ENCODE measurements around the gene TTYH2.
"Not testable (repeated sequence)": the region's sequence is repeated elsewhere in the genome, so short reads cannot be mapped to it uniquely, and the experiment has no call there.

Gene TTYH2

DNA sequence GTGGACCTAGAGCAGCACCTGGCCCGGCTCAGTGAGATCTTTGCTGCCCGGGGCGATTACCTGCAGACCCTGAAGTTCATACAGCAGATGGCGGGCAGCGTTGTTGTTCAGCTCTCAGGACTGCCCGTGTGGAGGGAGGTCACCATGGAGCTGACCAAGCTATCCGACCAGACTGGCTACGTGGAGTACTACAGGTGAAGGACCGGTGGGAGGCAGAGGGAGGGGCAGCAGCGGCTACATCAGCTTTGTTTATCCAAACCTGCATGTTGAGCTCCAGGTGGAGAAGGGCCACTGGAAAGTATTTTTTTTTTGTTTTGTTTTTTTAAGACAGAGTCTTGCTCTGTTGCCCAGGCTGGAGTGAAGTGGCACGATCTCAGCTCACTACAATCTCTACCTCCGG is 23.9 kb downstream of the TTYH2 start:
- DNase-seq = no peak

DNA sequence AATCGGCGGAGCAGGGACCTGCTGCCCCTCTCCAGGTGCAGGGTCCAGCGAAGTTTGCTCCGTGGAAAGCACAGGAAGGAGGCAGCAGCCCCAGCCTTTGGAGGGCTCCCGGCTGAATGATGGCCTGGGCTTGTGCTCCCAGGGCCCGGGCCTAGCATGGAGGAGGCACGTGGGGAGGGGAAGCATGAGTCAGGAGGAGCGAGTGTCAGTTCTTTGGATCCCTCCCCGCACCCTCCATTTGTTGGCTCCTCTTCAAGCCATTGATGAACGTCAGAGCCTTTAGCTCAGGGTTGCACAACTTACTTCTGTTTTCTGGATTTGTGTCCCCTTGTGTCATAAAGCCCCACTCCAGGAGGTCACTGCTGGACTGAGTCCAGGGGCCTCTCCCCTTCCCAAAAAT is 25.8 kb downstream of the TTYH2 start:
- DNase-seq = no peak

DNA sequence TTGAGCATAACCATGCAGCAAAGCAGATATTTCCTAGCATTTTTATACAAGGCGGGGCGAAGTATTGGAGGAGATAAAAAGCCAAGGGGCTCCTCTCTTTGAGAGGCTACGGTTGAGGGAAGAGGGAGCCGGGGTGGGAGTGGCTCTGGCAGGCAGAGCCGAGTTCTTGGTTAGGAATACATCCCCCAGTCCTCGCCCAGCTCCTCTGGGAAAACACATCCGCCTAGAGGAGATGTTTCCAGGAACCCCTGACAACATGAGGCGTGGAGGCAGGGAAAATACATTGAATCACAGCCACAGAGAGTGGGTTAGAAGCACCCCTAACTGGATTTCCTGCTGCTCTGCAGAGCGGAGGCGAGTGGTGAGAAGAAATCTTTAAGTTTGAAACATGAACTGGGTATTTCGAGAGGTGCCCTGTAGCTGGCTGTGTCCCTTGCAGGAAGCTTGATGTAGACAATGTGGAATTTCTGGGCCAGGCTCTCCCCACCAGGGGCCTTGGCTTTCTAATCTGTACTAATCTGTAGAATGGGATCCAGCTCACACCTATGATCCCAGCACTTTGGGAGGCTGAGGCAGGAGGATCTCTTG is 27.3 kb downstream of the TTYH2 start:
- no peak for DNase-seq

DNA sequence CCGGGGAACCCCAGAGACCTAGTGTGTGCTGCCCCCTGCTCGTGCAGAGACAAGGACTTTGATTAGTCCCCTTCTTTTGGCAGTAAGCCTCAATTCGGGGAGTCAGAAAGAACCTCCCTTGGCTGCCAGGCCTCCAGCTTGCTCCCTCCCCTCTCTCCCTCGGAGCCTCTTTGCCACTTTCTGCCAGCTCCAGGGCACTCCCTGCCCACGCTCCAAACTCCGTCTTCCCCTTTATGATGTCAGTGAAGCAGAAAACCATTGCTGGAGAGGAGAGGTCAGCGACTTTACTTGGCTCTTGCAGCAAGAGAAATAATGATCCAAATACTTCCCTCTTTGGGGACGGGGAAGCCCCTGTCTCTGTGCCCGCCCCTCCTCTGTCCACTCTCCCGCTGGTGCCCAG is 28.1 kb downstream of the TTYH2 start:
- no peak for DNase-seq

DNA sequence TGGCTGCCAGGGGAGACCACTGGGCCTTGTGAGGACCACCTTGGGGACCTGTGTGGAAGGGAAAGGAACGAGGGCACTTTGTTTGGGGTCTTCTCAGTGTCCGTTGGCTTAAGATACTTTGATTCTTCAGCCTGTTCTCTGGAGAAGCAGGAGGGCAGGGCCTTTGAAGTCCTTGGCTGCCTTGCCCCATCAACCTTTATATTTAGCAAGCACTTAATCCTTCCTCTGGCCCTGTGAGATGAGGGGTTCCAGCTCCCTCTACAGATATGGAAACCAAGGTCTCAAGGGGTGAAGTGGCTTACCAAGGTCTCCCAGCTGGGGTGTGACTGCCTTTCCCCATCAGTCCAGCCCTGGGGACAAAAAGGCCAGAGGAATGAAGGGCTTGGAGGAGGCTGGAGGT is 28.5 kb downstream of the TTYH2 start:
- no peak for DNase-seq

DNA sequence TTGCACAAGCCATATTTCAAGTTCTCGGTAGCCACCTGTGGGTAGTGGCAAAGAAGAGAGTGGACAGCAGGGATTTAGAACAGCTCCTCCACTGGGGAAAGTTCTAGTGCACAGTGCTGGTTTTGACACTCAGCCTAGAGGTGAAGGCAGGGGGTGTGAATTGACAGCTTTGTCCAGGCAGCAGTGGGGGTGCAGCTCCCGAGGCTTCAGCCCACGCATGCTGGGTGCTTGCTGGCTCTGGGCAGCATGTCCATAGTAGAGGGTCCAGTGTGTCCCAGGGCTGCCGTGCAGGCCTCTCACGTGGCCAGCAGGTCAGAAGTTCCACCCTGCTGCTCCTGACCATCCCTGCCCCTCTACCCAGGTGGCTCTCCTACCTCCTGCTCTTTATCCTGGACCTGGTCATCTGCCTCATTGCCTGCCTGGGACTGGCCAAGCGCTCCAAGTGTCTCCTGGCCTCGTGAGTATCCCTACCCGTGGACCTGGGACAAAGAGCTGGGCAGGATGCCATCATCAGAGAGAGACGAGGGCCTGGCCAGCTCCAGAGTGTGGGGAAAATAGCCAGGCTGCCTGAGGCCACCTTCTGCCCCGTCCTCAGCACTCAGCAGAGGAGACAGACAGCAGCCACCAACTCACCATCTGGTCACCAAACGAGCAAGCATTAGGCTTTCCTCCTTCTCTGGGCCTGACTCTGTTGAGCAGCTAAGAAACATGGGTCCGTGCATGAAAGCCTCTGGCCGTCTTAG is 29.8 kb downstream of the TTYH2 start:
- DNase-seq = no peak

DNA sequence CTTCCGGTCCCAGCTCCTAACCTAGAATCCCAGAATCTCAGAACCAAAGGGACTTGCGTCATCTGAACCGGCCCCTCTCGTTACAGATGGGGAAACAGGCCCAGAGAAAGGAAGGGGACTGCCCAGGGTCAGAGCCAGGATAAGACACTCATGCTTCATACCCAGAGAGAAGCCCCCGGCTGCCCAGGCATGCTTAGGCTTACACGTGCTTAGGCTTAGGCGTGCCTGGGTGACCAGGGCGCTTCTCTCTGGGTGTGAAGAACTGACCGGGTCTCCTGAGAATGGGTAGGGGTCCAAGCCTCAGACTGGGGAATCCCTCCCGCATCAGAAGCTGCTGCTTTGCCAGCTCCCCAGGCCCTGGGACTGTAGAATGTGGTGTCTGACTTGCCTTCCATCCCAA is 30.8 kb downstream of the TTYH2 start:
- DNase-seq = no peak

DNA sequence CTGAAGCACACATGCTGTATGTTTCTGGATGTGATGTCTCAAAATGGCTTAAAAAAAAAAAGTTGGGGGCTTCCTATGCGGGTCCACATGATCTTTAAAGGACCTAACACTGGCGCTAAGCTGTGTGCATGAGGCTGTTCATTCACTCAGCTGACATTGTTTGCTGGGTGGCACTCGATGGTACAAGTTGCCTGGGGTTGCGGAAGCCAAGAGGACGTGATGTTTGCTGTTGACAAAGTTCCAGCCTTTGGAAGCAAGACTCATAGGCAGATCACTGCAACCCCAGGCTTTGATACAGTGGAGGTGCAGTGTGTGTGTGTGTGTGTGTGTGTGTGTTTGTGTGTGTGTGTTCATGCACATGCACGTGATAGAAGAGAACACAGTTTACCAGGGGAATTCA is 31.2 kb downstream of the TTYH2 start:
- DNase-seq = no peak

DNA sequence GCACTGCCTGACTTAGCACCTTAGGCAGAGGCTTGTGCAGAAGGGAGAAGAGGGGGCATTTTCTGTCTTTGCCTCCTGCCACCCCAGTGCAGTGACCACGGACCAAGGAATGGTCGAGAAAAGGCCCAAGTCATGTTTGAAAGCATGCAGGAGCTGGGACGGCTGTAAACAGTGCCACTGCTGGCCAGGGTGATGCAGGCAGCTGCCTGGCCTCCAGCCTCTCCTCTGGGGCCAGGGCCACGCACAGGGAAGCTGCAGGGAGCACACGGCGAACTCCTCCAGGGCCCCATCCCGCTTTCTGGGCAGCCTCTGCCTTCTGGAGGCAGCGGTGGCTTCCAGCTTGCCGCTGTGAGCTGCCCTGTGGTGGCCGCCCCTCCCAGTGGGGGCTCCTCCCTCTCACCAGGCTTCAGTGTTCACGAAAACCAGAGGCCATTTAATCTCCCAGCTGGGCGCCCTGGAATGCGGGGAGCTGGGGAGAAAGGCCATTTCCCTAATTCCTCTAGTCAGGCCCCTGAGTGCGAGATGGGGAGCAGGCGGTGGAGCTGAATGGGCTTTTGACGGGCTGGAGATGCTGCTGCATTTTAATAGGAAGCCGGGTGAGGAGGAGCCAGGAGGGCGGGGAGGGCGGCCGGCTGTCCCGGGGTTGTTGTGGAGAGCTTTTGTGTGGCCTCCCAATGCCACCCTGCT is 31.9 kb downstream of the TTYH2 start:
- DNase-seq = no peak

DNA sequence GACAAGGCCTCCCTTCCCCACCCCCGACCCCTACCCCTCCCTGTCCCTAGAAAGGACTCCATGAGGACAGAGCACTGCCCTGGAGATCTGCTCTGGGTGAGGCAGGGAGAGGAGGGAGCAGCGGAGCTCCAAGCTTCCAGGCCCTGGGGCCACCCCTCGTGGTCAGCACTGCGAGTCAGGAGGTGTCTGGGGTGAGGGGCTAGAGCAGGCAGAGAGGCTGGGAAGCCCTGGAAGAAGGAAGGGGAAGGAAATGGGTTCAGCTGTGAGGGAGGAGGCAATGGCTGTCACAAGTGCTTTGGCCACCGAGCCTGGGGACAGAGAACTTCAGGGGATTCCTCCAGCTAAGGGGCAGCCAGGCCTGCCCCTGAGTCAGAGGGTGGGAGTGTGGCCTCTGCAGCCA is 32.5 kb downstream of the TTYH2 start:
- no peak for DNase-seq

DNA sequence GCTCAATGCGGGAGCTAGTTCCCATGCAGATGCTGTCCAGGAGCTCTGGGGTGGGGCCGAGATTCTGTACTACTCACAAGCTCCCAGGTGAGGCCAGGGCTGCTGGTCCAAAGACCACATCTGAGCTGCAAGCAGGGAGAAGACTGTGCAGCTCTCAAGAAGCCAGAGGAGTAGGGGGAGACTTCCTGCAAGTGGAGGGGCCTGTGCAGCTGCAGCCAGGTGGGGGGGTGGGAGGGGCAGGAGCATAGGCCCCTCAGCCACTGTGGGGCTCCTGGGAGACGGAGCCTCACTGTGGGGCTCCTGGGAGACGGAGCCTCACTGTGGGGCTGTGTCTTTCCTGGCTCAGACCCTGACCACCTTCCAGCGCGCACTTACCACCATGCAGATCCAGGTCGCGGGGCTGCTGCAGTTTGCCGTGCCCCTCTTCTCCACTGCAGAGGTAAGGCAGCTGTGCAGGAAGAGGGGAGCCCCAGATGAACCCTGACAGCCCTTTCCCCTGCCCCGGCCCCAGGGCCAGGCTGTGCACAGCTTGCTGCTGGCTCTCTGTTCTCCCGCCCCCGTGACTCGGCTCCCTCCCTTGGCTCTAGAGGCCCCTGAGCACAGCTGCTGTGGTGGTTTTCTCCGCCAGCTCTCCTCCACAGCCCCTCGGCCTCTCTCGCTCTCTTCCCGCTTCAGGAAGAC is 36.4 kb downstream of the TTYH2 start:
- DNase-seq = no peak

DNA sequence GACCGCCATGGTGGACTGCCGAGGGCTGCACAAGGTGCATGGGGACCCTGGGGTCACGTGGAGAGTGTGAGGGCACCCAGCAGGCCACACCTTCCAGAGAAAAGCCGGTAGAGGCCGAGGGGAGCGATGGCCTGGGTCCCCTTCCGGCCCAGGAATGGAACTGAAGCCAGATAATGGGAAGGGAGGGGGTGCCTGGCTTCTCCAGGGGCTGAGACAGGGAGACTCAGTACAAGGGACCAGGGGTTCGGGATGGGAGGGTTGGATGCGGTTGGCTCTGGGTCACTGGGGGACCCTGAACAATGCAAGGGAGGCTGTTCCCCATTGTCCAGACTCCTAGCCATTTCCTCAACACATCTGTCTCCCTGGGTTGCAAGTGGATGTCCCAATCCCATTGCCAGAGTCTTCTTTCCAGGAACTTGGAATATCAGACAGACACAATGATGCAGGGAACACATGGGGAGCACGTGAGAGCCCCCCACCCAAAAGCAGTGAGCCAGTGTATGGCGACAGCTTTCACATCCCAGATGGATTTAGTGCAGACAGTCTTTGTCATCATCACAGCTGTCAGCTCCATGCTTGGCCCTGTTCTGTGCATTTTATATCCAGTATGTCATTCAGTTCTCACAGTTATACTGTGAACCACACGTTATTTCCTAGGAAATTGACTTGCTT is 37.1 kb downstream of the TTYH2 start:
- DNase-seq = no peak

DNA sequence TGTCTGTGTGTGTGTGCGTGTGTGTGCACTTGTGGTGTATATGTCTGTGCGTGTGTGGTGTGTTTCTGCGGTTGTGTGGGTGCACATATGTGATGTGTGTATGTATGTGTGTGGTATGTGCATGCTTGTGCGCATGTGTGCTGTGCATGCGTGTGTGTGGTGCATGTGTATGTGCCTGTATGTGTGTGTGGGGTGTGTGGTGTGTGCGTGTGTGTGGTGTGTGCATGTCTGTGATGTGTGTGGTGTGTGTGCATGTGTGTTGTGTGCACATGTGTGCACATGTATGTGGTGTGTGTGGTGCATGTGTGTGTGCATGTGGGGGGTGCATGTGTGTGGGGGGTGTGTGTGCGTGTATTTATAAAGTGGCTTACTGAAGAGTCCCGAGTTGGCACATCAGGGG is 37.7 kb downstream of the TTYH2 start:
- no peak for DNase-seq

DNA sequence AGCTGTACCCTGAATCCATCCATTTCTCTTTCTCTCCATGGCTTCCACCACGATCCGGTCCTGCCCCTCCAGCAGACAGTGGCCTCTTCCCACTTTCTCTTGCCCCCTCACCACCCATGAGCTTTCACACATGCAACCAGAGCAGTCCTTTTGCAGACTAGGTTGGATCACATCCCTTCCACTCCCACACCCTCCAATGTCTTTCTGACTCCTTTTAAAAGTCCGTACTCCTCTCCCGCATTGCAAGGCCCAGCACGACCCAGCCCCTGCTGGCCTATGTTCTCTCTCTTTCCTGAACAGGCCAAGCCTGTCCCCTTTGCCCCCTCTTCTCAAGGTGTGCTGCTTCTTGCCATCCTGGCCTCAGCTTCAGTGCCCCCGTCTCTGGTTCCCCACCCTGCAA is 38.2 kb downstream of the TTYH2 start:
- no peak for DNase-seq

DNA sequence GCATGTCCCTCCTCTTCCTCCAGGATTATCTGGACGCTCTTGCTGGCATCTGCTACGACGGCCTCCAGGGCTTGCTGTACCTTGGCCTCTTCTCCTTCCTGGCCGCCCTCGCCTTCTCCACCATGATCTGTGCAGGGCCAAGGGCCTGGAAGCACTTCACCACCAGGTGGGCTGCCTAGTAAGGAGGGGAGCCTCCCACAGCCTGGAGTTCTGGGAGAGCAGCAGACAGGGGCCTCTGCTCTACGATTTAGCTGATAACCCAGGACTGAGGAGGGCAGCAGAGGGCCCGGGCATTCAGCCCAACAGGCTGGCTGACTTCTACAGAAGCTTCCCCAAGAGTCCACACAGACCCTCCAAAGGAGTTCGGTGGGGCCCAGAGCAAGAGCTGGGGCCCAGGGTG is 38.8 kb downstream of the TTYH2 start:
- DNase-seq = no peak

DNA sequence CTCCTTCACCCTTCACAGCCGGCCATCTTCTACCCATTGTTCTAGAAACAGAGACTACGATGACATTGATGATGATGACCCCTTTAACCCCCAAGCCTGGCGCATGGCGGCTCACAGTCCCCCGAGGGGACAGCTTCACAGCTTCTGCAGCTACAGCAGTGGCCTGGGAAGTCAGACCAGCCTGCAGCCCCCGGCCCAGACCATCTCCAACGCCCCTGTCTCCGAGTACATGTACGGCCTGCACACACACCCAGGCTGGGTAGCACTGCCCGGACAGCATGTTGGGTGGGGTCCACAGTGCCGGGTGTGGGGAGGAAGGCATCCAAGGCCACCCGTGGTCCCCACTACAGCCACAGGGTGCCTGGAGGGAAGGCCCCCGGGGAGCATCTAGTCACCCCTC is 39.7 kb downstream of the TTYH2 start:
- no peak for DNase-seq

DNA sequence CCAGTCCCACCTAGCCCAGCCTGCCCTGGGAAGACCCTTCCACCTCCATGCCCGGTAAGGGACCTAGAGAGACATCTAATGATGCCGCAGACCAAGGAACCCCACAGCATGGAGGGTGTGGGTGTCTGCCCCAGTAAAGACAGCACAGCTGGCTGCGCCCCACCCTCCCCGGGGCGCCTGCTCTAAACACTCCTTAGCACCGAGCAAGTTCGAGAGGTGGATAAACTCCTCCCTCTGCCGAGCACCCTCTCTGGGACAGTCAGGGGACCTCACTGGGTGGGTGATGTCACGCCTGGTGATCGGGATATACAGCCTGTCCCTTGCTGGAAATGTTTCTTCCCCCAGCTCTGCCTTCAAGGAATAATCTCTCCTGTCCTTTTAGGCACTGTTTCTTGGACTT is 43.9 kb downstream of the TTYH2 start:
- no peak for DNase-seq

DNA sequence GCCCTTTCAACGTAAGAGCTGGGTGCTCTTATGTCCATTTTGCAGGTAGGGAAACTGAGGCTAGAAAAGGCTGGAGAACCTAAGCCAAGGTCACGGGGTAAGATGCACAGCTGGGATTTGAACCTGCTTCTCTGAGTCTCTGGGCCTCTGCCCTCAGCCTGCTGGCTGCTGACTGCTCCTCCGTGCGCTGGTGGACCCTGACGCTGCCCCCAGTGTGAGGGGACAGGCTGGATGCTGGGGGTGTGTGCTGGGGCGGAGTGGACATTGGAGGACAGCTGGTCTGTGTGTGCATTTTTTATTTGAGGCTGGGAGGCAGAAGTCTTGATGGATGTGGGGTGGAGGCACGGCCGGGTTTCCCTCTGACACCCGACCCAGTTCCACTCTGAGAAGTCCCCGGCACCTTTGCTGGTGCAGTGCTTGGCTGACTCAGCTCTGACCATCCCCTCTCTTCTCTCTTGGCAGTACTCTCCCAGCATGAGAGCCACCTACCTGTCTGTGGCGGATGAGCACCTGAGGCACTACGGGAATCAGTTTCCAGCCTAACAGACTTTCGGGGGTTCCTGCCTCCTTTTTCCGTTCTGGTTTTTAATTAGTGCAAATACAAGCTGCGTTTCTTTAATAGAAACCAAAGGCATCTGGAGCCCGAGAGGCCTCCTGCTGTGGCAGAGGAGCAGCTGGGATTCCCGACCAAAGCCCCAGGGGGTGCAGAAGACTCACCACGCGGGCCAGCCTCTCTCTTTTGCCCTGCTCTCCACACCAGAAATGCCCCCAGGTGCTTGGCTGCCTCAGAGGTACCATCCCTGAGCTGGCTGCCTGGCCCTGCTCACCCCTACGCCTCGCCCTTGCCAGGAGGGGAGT is 46.5 kb downstream of the TTYH2 start:
- DNase-seq = no peak

DNA sequence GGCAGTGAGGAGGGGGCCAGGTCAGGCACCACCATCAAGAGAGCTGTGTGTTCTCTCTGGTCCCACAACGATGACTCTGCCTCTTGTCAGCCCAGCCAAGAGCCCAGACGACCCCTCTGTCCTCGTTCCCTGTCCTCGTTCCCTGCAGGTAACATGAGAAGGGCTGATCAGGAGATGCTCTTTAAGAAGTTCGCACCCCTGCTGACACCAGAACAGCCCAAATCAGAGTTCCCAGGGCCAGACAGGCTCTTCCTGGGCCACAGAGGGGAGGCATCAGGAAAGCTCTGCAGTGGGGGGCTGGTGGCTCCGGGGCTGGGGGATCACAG is 47.1 kb downstream of the TTYH2 start:
- DNase-seq = no peak

DNA sequence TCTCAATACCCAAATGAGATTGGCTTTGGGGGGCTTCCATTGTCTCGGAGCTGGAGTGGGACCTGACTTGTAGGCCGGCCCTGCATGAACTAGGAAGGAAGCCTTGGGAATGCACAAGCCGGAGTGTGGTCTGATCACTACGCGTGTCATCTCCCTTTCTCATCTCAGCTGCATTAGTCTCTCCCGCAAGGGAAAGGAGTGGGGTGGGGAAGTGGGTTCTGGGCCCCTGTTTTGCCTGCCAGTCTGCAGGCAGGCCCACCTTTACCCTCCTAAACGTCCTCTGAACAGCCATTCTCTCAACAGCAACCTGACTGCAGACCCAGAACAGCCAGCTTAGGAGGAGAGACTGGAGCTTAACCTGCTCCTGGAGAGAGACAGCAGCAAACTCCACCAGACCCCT is 49.2 kb downstream of the TTYH2 start:
- DNase-seq = no peak

DNA sequence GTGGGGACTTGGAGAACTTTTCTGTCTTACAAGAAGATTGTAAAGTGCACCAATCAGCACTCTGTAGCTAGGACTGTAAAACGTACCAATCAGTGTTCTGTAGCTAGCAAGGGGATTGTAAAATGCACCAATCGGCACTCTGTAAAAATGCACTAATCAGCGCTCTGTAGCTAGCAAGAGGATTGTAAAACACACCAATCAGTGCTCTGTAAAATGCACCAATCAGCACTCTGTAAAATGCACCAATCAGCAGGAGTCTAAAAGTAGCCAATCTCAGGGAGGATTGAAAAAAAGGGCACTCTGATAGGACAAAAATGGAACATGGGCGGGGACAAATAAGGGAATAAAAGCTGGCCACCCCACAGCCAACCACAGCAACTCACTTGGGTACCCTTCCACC is 53.7 kb downstream of the TTYH2 start:
- not testable (repeated sequence) for DNase-seq

DNA sequence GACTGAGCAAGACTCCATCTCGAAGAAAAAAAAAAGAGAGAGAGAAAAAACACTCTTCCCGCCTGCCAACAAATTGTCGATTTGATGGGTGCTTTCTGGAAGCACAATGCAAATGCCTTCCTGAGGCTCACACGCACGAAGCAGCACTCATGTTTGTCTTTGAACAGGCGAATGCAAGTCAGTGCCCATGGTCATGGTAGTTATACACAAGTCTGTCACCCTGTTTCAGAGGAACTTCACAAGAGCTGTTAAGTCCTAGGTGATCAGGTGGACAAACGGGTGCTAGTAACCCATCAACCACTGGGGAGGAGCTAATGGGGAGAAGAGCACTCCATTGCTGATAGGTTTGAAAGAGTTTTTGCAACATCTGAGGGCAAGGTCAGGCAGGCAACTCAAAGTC is 54.2 kb downstream of the TTYH2 start:
- DNase-seq = no peak
